ENCODE results near the gene FRMPD4.
"Not testable (repeated sequence)": the region's sequence is repeated elsewhere in the genome, so short reads cannot be mapped to it uniquely, and the experiment has no call there.

Gene FRMPD4

GRCh38 chrX:12446342-12447075 lies 308.2 kb downstream of the FRMPD4 start:
- no peak for DNase-seq

- no peak for DNase-seq
Measured at GRCh38 chrX:12447448-12448064, 309.3 kb downstream of the FRMPD4 start.

GRCh38 chrX:12452268-12452667 lies 314.0 kb downstream of the FRMPD4 start:
- no peak for DNase-seq

GRCh38 chrX:12460929-12461328 lies 322.7 kb downstream of the FRMPD4 start:
- DNase-seq = no peak

- no peak for DNase-seq
Measured at GRCh38 chrX:12463052-12463451, 324.8 kb downstream of the FRMPD4 start.

GRCh38 chrX:12463873-12464272 lies 325.6 kb downstream of the FRMPD4 start:
- no peak for DNase-seq

- no peak for DNase-seq
Measured at GRCh38 chrX:12467321-12467720, 329.0 kb downstream of the FRMPD4 start.

GRCh38 chrX:12469296-12469695 lies 331.0 kb downstream of the FRMPD4 start:
- no peak for DNase-seq

- no peak for DNase-seq
Measured at GRCh38 chrX:12471061-12471460, 332.8 kb downstream of the FRMPD4 start.

- no peak for DNase-seq
Measured at GRCh38 chrX:12480956-12481355, 342.7 kb downstream of the FRMPD4 start.

GRCh38 chrX:12488220-12488619 lies 349.9 kb downstream of the FRMPD4 start:
- no peak for DNase-seq

GRCh38 chrX:12488771-12489170 lies 350.5 kb downstream of the FRMPD4 start:
- no peak for DNase-seq

- DNase-seq = no peak
Measured at GRCh38 chrX:12489341-12489740, 351.1 kb downstream of the FRMPD4 start.

GRCh38 chrX:12494400-12495138 lies 356.3 kb downstream of the FRMPD4 start:
- no peak for DNase-seq

- no peak for DNase-seq
Measured at GRCh38 chrX:12496343-12496742, 358.1 kb downstream of the FRMPD4 start.

- no peak for DNase-seq
Measured at GRCh38 chrX:12497832-12498591, 359.7 kb downstream of the FRMPD4 start.

GRCh38 chrX:12505127-12505526 lies 366.9 kb downstream of the FRMPD4 start:
- no peak for DNase-seq

GRCh38 chrX:12515384-12515783 lies 377.1 kb downstream of the FRMPD4 start:
- not testable (repeated sequence) for DNase-seq

GRCh38 chrX:12526306-12526705 lies 388.0 kb downstream of the FRMPD4 start:
- DNase-seq = no peak

GRCh38 chrX:12538096-12538495 lies 399.8 kb downstream of the FRMPD4 start:
- DNase-seq = not testable (repeated sequence)

GRCh38 chrX:12542251-12542650 lies 404.0 kb downstream of the FRMPD4 start:
- not testable (repeated sequence) for DNase-seq

- DNase-seq = no peak
Measured at GRCh38 chrX:12548341-12548740, 410.1 kb downstream of the FRMPD4 start.

- DNase-seq = no peak
Measured at GRCh38 chrX:12548746-12549145, 410.5 kb downstream of the FRMPD4 start.

All from CD4-positive, alpha-beta T cell treated with Interleukin-12 subunit alpha and Interleukin-12 subunit beta, for 1 hour (primary cell).